OCI-LY1 (cell line): ENCODE measurements around the gene SLC37A1.

Source experiments
- H2AFZ ChIP-seq: fragments of 200-600 bp; sonication (generic), shearing (Covaris generic); 2 replicates; pipeline ENCODE4 v1.6.0; 2014; ENCODE audit warnings: antibody characterized with exemption, mild to moderate bottlenecking, low read length
- H3F3A ChIP-seq: fragments of 200-600 bp; sonication (generic), shearing (Covaris generic); 2 replicates; pipeline ENCODE4 v1.6.0; 2014; ENCODE audit warnings: mild to moderate bottlenecking, antibody characterized with exemption, low read length, moderate library complexity; ENCODE audit not compliant: insufficient read depth
- H3K27ac ChIP-seq: fragments of 200-600 bp; sonication (generic); 2 replicates; pipeline ENCODE4 v1.5.1; 2014; ENCODE audit warnings: low read length, mixed run types, mild to moderate bottlenecking, low read depth; ENCODE audit not compliant: poor library complexity, severe bottlenecking
- H3K27me3 ChIP-seq: fragments of 200-600 bp; sonication (generic); 2 replicates; pipeline ENCODE4 v1.6.0; 2014; ENCODE audit warnings: antibody characterized with exemption, mild to moderate bottlenecking, low read length, moderate library complexity; ENCODE audit not compliant: insufficient read depth
- H3K36me3 ChIP-seq: fragments of 200-600 bp; sonication (generic); 2 replicates; pipeline ENCODE4 v1.6.1; 2014; ENCODE audit warnings: mild to moderate bottlenecking, antibody characterized with exemption, low read length, moderate library complexity, mixed read lengths; ENCODE audit not compliant: insufficient read depth
- H3K4me1 ChIP-seq: fragments of 200-600 bp; sonication (generic); 2 replicates; pipeline ENCODE4 v1.5.1; 2014; ENCODE audit warnings: mild to moderate bottlenecking, low read length, moderate library complexity; ENCODE audit not compliant: insufficient read depth, severe bottlenecking
- H3K4me2 ChIP-seq: fragments of 200-600 bp; sonication (generic), shearing (Covaris generic); 2 replicates; pipeline ENCODE4 v1.6.1; 2014; ENCODE audit warnings: low read length
- H3K4me3 ChIP-seq: fragments of 200-600 bp; sonication (generic); 2 replicates; pipeline ENCODE4 v1.5.1; 2014; ENCODE audit warnings: low read length, low read depth, mild to moderate bottlenecking, mixed read lengths; ENCODE audit not compliant: poor library complexity, severe bottlenecking
- H3K79me2 ChIP-seq: fragments of 200-600 bp; shearing (Covaris generic); 2 replicates; pipeline ENCODE4 v1.6.1; 2016; ENCODE audit warnings: mixed run types, low read length, mixed read lengths; ENCODE audit not compliant: insufficient read depth
- H3K9ac ChIP-seq: fragments of 200-600 bp; sonication (generic), shearing (Covaris generic); 2 replicates; pipeline ENCODE4 v1.6.1; 2014; ENCODE audit warnings: mild to moderate bottlenecking, low read length, mixed read lengths
- H3K9me2 ChIP-seq: fragments of 200-600 bp; sonication (generic), shearing (Covaris generic); 2 replicates; pipeline ENCODE4 v1.6.1; 2014; ENCODE audit warnings: low read depth, mild to moderate bottlenecking, low read length, mixed read lengths
- H3K9me3 ChIP-seq: fragments of 200-600 bp; shearing (Covaris generic); 2 replicates; pipeline ENCODE4 v1.6.1; 2014; ENCODE audit warnings: low read length, mixed read lengths
- H4K20me1 ChIP-seq: fragments of 200-600 bp; sonication (generic), shearing (Covaris generic); 2 replicates; pipeline ENCODE4 v1.6.0; 2016; ENCODE audit warnings: mild to moderate bottlenecking, low read length; ENCODE audit not compliant: insufficient read depth
- CTCF ChIP-seq: fragments of 200-600 bp; sonication (generic), shearing (Covaris generic); IDR thresholded peaks from 2 replicates; pipeline ENCODE4 v1.5.1; 2017; ENCODE audit warnings: mild to moderate bottlenecking, antibody characterized with exemption, low read length, moderate library complexity, mixed read lengths
- EZH2 ChIP-seq: fragments of 200-600 bp; sonication (generic), shearing (Covaris generic); IDR thresholded peaks from 2 replicates; pipeline ENCODE4 v1.8.0; 2017; ENCODE audit warnings: borderline replicate concordance, mixed run types, mild to moderate bottlenecking, antibody characterized with exemption, low read length, moderate library complexity, mixed read lengths

Gene SLC37A1

GRCh38 chr21:42581336-42581992 lies 67.8 kb downstream of the SLC37A1 start:
- Histone ChIP-seq H4K20me1 (no peaks in the 10 kb centered on the region), H3K4me1 (peaks cover 3% of the 10 kb centered on the region), H3K9me2 (no peaks in the 10 kb centered on the region), H3K9me3 (peaks cover 5% of the 10 kb centered on the region), H3K36me3 (peaks cover 10% of the 10 kb centered on the region; the same call in 1 of the 2 replicates), H2AFZ (no peak overlapping the region), H3K27ac (no peak overlapping the region), H3K4me2 (no peak overlapping the region), H3K79me2 (no peaks in the 10 kb centered on the region), H3K27me3 (no peaks in the 10 kb centered on the region), H3K9ac (no peak overlapping the region), H3F3A (no peaks in the 10 kb centered on the region), H3K4me3 (no peak overlapping the region)
- no peak for TF ChIP-seq CTCF

- no peaks in the 10 kb centered on the region for H4K20me1 ChIP-seq
- TF ChIP-seq CTCF, result no peak
- TF ChIP-seq EZH2, result no peak
- H3K36me3 ChIP-seq, result 0 out of 2 replicates have a peak, but pooled peaks cover 5% of the 10 kb centered on the region
- H3K9me2 ChIP-seq, result no peaks in the 10 kb centered on the region
- no peak overlapping the region for H3K27ac ChIP-seq
- peaks cover 3% of the 10 kb centered on the region for H3K4me1 ChIP-seq
- no peak overlapping the region for H2AFZ ChIP-seq
- H3K4me2 ChIP-seq, result no peak overlapping the region
- no peaks in the 10 kb centered on the region for H3F3A ChIP-seq
- no peaks in the 10 kb centered on the region for H3K79me2 ChIP-seq
- H3K9ac ChIP-seq, result no peak overlapping the region
- no peaks in the 10 kb centered on the region for H3K27me3 ChIP-seq
- no peaks in the 10 kb centered on the region for H3K9me3 ChIP-seq
- no peak overlapping the region for H3K4me3 ChIP-seq
Observed at GRCh38 chr21:42581993-42582786, 68.5 kb downstream of the SLC37A1 start.

GRCh38 chr21:42582787-42583476 lies 69.3 kb downstream of the SLC37A1 start:
- Histone ChIP-seq H3K36me3 (no peaks in the 10 kb centered on the region), H4K20me1 (no peaks in the 10 kb centered on the region), H3K27me3 (no peaks in the 10 kb centered on the region), H3K9ac (no peak overlapping the region), H3K27ac (no peak overlapping the region), H3K79me2 (no peaks in the 10 kb centered on the region), H3K4me3 (no peak overlapping the region), H2AFZ (no peak overlapping the region), H3K4me2 (no peak overlapping the region), H3F3A (no peaks in the 10 kb centered on the region), H3K4me1 (peaks cover 3% of the 10 kb centered on the region), H3K9me2 (no peaks in the 10 kb centered on the region), H3K9me3 (no peaks in the 10 kb centered on the region)
- TF ChIP-seq CTCF, result no peak
